Fibroblast of skin of left quadriceps (primary cell): ENCODE data around the gene WDR59.
"Not testable (repeated sequence)": the region's sequence is repeated elsewhere in the genome, so short reads cannot be mapped to it uniquely, and the experiment has no call there.

Source experiments
- DNase-seq, 2 experiments: peaks; one replicate each; pipeline ENCODE4 v3.0.0-alpha.2; 2013; ENCODE audit warnings: low read depth in 2 of 2

The WDR59 gene

GRCh38 chr16:75012380-75013081 is 27.6 kb upstream of the WDR59 start:
- no peak for DNase-seq

- DNase-seq: peak; percentile 83 to 85
These were observed 26.8 kb upstream of the WDR59 start for GRCh38 chr16:75011634-75012307.

GRCh38 chr16:75010427-75010826 is 25.5 kb upstream of the WDR59 start:
- no peak for DNase-seq

GRCh38 chr16:75007443-75007842 is 22.5 kb upstream of the WDR59 start:
- no peak for DNase-seq

GRCh38 chr16:75005697-75006096 is 20.8 kb upstream of the WDR59 start:
- DNase-seq: no peak

- no peak for DNase-seq
These were observed 19.5 kb upstream of the WDR59 start for GRCh38 chr16:75004460-75004859.

GRCh38 chr16:75003931-75004330 is 19.0 kb upstream of the WDR59 start:
- DNase-seq: no peak

GRCh38 chr16:75002474-75002873 is 17.6 kb upstream of the WDR59 start:
- DNase-seq: no peak

GRCh38 chr16:75000481-75001081 is 15.7 kb upstream of the WDR59 start:
- no peak for DNase-seq

GRCh38 chr16:74999609-75000480 is 14.9 kb upstream of the WDR59 start:
- no peak for DNase-seq

GRCh38 chr16:74999219-74999608 is 14.3 kb upstream of the WDR59 start:
- DNase-seq: no peak

GRCh38 chr16:74998481-74999218 is 13.7 kb upstream of the WDR59 start, which contains the start of gene ZNRF1:
Gene ZNRF1, plus strand, starts transcription at chr16:74999024. Its CDS starts 648 bp downstream, at chr16:74999672.
- DNase-seq: peak; percentile 39 to 44

GRCh38 chr16:74997042-74997491 is 12.1 kb upstream of the WDR59 start:
- DNase-seq: no peak

- no peak for DNase-seq
These were observed 11.1 kb upstream of the WDR59 start for GRCh38 chr16:74995986-74996385.

- no peak for DNase-seq
These were observed 6.9 kb upstream of the WDR59 start for GRCh38 chr16:74991593-74992403.

GRCh38 chr16:74991268-74991592 is 6.3 kb upstream of the WDR59 start:
- DNase-seq: no peak

- no peak for DNase-seq
These were observed 5.9 kb upstream of the WDR59 start for GRCh38 chr16:74990832-74991231.

- DNase-seq: not testable (repeated sequence)
These were observed 4.9 kb upstream of the WDR59 start for GRCh38 chr16:74989864-74990263.

- no peak for DNase-seq
These were observed 2.2 kb upstream of the WDR59 start for GRCh38 chr16:74987027-74987681.

- DNase-seq: no peak
These were observed 762 bp downstream of the WDR59 start for GRCh38 chr16:74984194-74984528.
